Retinal pigment epithelial cell (primary cell): ENCODE results near the gene RGMB.

Experiments
- DNase-seq: peaks from one replicate; pipeline ENCODE4 v3.0.0-alpha.2; 2010; ENCODE audit warnings: low read depth
- H3K4me3 ChIP-seq: 2 replicates; pipeline ENCODE4 v1.5.1; 2011; ENCODE audit warnings: mild to moderate bottlenecking, low read length, control low read depth, moderate library complexity
- TF ChIP-seq, protein P1 (sequence below): conservative IDR thresholded peaks from 2 replicates; pipeline ENCODE4 v1.5.1; 2011; ENCODE audit warnings: low read depth, low read length, control low read depth, inconsistent platforms

Gene RGMB

GRCh38 chr5:98787131-98787719, 13.8 kb downstream of the RGMB start:
- TF ChIP-seq, protein P1, sequence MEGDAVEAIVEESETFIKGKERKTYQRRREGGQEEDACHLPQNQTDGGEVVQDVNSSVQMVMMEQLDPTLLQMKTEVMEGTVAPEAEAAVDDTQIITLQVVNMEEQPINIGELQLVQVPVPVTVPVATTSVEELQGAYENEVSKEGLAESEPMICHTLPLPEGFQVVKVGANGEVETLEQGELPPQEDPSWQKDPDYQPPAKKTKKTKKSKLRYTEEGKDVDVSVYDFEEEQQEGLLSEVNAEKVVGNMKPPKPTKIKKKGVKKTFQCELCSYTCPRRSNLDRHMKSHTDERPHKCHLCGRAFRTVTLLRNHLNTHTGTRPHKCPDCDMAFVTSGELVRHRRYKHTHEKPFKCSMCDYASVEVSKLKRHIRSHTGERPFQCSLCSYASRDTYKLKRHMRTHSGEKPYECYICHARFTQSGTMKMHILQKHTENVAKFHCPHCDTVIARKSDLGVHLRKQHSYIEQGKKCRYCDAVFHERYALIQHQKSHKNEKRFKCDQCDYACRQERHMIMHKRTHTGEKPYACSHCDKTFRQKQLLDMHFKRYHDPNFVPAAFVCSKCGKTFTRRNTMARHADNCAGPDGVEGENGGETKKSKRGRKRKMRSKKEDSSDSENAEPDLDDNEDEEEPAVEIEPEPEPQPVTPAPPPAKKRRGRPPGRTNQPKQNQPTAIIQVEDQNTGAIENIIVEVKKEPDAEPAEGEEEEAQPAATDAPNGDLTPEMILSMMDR = no peak
- no peak overlapping the region for H3K4me3 ChIP-seq
- DNase-seq = no peak

DNA sequence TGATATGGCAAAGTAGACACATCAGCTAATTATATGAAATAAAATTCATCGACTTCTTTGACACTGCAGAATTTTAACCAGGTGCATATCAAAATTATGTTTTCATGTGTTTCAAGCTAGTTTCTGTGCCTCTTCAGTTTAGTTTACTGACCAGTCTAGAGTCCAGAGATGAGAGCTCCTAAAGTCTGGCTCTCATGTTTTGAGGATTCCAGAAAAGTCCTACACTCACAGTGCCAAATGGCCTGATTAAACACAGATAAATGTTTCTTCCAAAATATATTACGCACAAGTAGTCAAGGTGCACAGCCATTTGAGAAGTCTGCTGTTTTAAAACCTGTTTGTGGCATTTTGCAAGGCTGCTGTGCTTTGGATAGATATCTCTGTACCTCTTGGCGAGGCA, 15.6 kb downstream of the RGMB start:
- TF ChIP-seq, protein P1 = no peak
- H3K4me3 ChIP-seq = no peak overlapping the region
- no peak for DNase-seq

GRCh38 chr5:98791001-98791519, 17.6 kb downstream of the RGMB start:
- H3K4me3 ChIP-seq = no peak overlapping the region
- TF ChIP-seq, protein P1 = no peak
- no peak for DNase-seq

DNA sequence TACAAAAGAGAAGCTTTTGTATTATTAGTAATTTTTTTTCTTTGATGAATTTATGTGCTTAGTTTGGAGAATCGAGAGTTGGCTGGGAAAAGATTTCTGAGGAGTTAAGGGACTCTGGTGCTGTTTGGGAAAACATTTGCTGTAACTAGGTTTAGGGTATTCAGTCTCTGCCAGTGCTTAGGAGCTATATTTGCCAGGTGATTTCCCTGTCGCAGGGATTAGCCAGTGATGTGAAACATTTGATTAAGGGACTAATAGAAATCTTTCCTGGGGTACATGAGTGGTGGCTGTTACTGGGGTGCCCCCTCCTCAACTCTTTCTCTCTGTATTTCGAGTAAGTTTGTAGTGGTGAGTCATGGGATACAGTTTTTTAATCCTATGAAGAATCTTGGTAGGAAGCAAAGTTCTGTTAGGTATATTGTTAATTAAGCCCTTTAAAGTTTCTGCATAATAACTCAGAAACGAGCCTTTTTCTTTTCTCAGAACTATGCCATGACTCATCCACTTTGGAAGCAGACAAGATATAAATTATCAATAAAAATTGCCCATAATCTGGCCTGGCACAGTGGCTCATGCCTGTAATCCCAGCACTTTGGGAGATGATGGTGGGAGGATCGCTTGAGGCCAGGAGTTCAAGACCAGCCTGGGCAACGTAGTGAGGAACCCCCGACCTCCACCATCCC, 18.6 kb downstream of the RGMB start:
- peak; percentile 72 for DNase-seq
- TF ChIP-seq, protein P1 = no peak
- H3K4me3 ChIP-seq = no peak overlapping the region

DNA sequence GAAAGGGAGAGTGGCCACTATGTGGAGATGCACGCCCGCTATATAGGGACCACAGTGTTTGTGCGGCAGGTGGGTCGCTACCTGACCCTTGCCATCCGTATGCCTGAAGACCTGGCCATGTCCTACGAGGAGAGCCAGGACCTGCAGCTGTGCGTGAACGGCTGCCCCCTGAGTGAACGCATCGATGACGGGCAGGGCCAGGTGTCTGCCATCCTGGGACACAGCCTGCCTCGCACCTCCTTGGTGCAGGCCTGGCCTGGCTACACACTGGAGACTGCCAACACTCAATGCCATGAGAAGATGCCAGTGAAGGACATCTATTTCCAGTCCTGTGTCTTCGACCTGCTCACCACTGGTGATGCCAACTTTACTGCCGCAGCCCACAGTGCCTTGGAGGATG, 19.8 kb downstream of the RGMB start:
- no peak overlapping the region for H3K4me3 ChIP-seq
- TF ChIP-seq, protein P1 = no peak
- no peak for DNase-seq

- TF ChIP-seq, protein P1 = no peak
- no peak overlapping the region for H3K4me3 ChIP-seq
- no peak for DNase-seq
Measured at GRCh38 chr5:98794001-98794400, 20.5 kb downstream of the RGMB start.

DNA sequence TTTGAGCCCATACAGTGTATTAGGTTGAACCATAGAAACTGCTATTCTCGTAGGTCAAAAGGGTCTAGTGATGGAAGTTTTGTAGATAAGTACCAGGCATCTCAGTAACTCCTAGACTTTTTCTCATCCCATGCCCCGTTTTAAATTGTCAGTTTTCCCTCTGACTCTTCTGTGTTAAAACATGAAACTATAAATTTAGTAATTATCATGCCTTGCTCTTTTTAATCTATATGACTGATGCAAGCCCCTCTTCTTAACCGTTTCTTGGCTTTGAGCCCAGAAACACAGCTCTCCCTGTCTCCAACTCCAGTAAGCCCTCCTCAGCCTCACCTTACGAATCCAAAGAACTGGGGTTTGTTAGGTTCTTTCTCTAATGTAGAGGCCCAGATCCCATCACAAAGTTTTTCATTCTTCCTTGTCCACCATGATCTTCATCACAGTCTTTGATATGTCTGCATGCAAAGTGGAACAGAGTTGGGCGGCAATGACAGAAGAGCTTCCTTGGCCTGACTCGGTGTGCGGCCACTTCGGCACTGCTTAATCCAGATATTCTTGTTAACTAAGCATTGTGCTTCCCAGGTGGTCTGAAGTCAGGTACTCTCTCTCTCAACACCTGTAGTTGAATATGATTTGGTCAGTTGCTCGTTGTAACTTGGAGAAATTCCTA, 21.1 kb downstream of the RGMB start:
- TF ChIP-seq, protein P1 = no peak
- DNase-seq = no peak
- no peak overlapping the region for H3K4me3 ChIP-seq
